ENCODE results near the gene ENTPD6. TPM values are rescaled to one million over a fixed set of nuclear protein-coding genes. Genes with fewer than 3 reads are reported as not detected.
A peak's percentile ranks its signal among the peaks of the same experiment; 100 is the strongest.

ENTPD6 gene
- total RNA-seq, 2 donors from 2014 or later, result 105 to 194 TPM

GRCh38 chr20:25254986-25255680, 59.6 kb downstream of the ENTPD6 start:
- Histone ChIP-seq H3K4me3 (no peak overlapping the region), H3K27ac (peak overlapping the region; percentile 80 to 86), H3K27me3 (replicated peaks; ENCODE audit: insufficient read depth) (no peaks in the 10 kb centered on the region), H3K36me3 (peaks cover 0 to 6% of the 10 kb centered on the region in 2 donors), H3K4me1 (replicated peaks) (peaks cover 34% of the 10 kb centered on the region), H3K9me3 (no peaks in the 10 kb centered on the region)
- WGBS, result 53% methylated on average over 12 of the region's 12 CpGs
- peak; percentile 85 for DNase-seq (ENCODE audit: low spot score)
- intact Hi-C loops (cut with DNase I), result no loop called here
- TF ChIP-seq POLR2A (IDR thresholded peaks at IDR 0.05), result no peak
- TF ChIP-seq POLR2AphosphoS5 (IDR thresholded peaks at IDR 0.05), result peak; percentile 81
- TF ChIP-seq CTCF (IDR thresholded peaks at IDR 0.05), result peak in 2 of 4 experiments; percentile 27 to 48

- no peaks in the 10 kb centered on the region for H3K9me3 ChIP-seq
- peak overlapping the region; percentile 80 to 86 for H3K27ac ChIP-seq
- DNase-seq (ENCODE audit: low spot score), result no peak
- intact Hi-C loops (cut with DNase I), result no loop called here
- H3K4me1 ChIP-seq (replicated peaks), result peaks cover 30% of the 10 kb centered on the region
- peaks cover 0 to 6% of the 10 kb centered on the region in 2 donors for H3K36me3 ChIP-seq
- TF ChIP-seq POLR2A (IDR thresholded peaks at IDR 0.05), result no peak
- TF ChIP-seq POLR2AphosphoS5 (IDR thresholded peaks at IDR 0.05), result no peak
- TF ChIP-seq CTCF (IDR thresholded peaks at IDR 0.05), result no peak
- H3K27me3 ChIP-seq (replicated peaks; ENCODE audit: insufficient read depth), result no peaks in the 10 kb centered on the region
- H3K4me3 ChIP-seq, result no peak overlapping the region
- WGBS, result 64% methylated on average over 5 of the region's 5 CpGs
Observed at GRCh38 chr20:25256226-25256859, 60.8 kb downstream of the ENTPD6 start.

- TF ChIP-seq CTCF (IDR thresholded peaks at IDR 0.05) (no peak), POLR2A (IDR thresholded peaks at IDR 0.05) (no peak), POLR2AphosphoS5 (IDR thresholded peaks at IDR 0.05) (no peak)
Observed at GRCh38 chr20:25257130-25257529, 61.6 kb downstream of the ENTPD6 start.

GRCh38 chr20:25257756-25258475, 62.4 kb downstream of the ENTPD6 start:
- no peak for DNase-seq (ENCODE audit: low spot score)
- 64% methylated on average over 10 of the region's 10 CpGs for WGBS
- intact Hi-C loops (cut with DNase I), result no loop called here
- Histone ChIP-seq H3K4me1 (replicated peaks) (peaks cover 16% of the 10 kb centered on the region), H3K36me3 (peaks cover 0 to 6% of the 10 kb centered on the region in 2 donors), H3K27ac (peak overlapping the region in 1 of 2 donors; percentile 20), H3K4me3 (no peak overlapping the region), H3K27me3 (replicated peaks; ENCODE audit: insufficient read depth) (no peaks in the 10 kb centered on the region), H3K9me3 (no peaks in the 10 kb centered on the region)
- no peak for TF ChIP-seq CTCF (IDR thresholded peaks at IDR 0.05)
- no peak for TF ChIP-seq POLR2A (IDR thresholded peaks at IDR 0.05)
- TF ChIP-seq POLR2AphosphoS5 (IDR thresholded peaks at IDR 0.05), result no peak

More at GRCh38 chr20:25257130-25257529, 61.6 kb downstream of the ENTPD6 start:
- no peaks in the 10 kb centered on the region for H3K27me3 ChIP-seq (replicated peaks; ENCODE audit: insufficient read depth)
- H3K4me3 ChIP-seq, result no peak overlapping the region
- H3K27ac ChIP-seq, result peak overlapping the region; percentile 12 to 30
- H3K4me1 ChIP-seq (replicated peaks), result peaks cover 24% of the 10 kb centered on the region
- intact Hi-C loops (cut with DNase I), result no loop called here
- DNase-seq (ENCODE audit: low spot score), result no peak
- 92% methylated on average over 5 of the region's 5 CpGs for WGBS
- H3K36me3 ChIP-seq, result peaks cover 0 to 6% of the 10 kb centered on the region in 2 donors
- H3K9me3 ChIP-seq, result no peaks in the 10 kb centered on the region

All from prostate gland (tissue), 2 donors.